ENCODE results near the gene MEDAG. TPM values are rescaled to one million over a fixed set of nuclear protein-coding genes. Genes with fewer than 3 reads are reported as not detected.

Gene MEDAG
- total and polyA plus RNA-seq, 2 experiments from 2014 or later, result 1.7 to 2.0 TPM

GRCh38 chr13:30959678-30960077 lies 53.6 kb downstream of the MEDAG start:
- H3K27ac Mint-ChIP-seq, result no peak overlapping the region
- Histone ChIP-seq H3K27me3 (ENCODE audit: insufficient read depth) (no peaks in the 10 kb centered on the region), H3K4me3 (no peak overlapping the region), H3K9me2 (ENCODE audit: insufficient read depth) (peaks cover 12% of the 10 kb centered on the region), H3K27ac (ENCODE audit: low read depth) (no peak overlapping the region), H3K4me1 (ENCODE audit: insufficient read depth) (no peaks in the 10 kb centered on the region), H3K4me2 (no peak overlapping the region), H3F3A (replicated peaks; ENCODE audit: low read depth) (no peaks in the 10 kb centered on the region), H2AFZ (no peak overlapping the region), H3K36me3 (ENCODE audit: insufficient read depth) (no peaks in the 10 kb centered on the region), H4K20me1 (replicated peaks; ENCODE audit: insufficient read depth) (no peaks in the 10 kb centered on the region), H3K79me2 (replicated peaks; ENCODE audit: insufficient read depth) (no peaks in the 10 kb centered on the region)
- peaks cover 20% of the 10 kb centered on the region for H3K9me3 Mint-ChIP-seq
- H3K4me3 Mint-ChIP-seq, result no peak overlapping the region
- peaks cover 5% of the 10 kb centered on the region; the same call in 2 of the 3 replicates for H3K36me3 Mint-ChIP-seq (ENCODE audit: low read depth)
- ATAC-seq, result no peak
- TF ChIP-seq CTCF (conservative IDR thresholded peaks at IDR 0.05; ENCODE audit: low read depth in 2 of 2) (no peak), NANOG (IDR thresholded peaks at IDR 0.05; ENCODE audit: borderline replicate concordance) (no peak), REST (IDR thresholded peaks at IDR 0.05; ENCODE audit: unreplicated experiment) (no peak), CREB1 (CRISPR knock-in tag; IDR thresholded peaks at IDR 0.05; ENCODE audit: low read depth) (no peak), EZH2phosphoT487 (IDR thresholded peaks at IDR 0.05; ENCODE audit: unreplicated experiment) (no peak), EZH2 (IDR thresholded peaks at IDR 0.05; ENCODE audit: low read depth, unreplicated experiment) (no peak), ZNF331 (CRISPR knock-in tag; IDR thresholded peaks at IDR 0.05; ENCODE audit: low read depth) (no peak), JUNB (IDR thresholded peaks at IDR 0.05; ENCODE audit: unreplicated experiment) (no peak), STAT1 (IDR thresholded peaks at IDR 0.05; ENCODE audit: unreplicated experiment) (no peak), POLR2AphosphoS5 (IDR thresholded peaks at IDR 0.05; ENCODE audit: low read depth) (no peak), ZNF114 (CRISPR knock-in tag; IDR thresholded peaks at IDR 0.05) (no peak)
- TF ChIP-seq, protein P1, sequence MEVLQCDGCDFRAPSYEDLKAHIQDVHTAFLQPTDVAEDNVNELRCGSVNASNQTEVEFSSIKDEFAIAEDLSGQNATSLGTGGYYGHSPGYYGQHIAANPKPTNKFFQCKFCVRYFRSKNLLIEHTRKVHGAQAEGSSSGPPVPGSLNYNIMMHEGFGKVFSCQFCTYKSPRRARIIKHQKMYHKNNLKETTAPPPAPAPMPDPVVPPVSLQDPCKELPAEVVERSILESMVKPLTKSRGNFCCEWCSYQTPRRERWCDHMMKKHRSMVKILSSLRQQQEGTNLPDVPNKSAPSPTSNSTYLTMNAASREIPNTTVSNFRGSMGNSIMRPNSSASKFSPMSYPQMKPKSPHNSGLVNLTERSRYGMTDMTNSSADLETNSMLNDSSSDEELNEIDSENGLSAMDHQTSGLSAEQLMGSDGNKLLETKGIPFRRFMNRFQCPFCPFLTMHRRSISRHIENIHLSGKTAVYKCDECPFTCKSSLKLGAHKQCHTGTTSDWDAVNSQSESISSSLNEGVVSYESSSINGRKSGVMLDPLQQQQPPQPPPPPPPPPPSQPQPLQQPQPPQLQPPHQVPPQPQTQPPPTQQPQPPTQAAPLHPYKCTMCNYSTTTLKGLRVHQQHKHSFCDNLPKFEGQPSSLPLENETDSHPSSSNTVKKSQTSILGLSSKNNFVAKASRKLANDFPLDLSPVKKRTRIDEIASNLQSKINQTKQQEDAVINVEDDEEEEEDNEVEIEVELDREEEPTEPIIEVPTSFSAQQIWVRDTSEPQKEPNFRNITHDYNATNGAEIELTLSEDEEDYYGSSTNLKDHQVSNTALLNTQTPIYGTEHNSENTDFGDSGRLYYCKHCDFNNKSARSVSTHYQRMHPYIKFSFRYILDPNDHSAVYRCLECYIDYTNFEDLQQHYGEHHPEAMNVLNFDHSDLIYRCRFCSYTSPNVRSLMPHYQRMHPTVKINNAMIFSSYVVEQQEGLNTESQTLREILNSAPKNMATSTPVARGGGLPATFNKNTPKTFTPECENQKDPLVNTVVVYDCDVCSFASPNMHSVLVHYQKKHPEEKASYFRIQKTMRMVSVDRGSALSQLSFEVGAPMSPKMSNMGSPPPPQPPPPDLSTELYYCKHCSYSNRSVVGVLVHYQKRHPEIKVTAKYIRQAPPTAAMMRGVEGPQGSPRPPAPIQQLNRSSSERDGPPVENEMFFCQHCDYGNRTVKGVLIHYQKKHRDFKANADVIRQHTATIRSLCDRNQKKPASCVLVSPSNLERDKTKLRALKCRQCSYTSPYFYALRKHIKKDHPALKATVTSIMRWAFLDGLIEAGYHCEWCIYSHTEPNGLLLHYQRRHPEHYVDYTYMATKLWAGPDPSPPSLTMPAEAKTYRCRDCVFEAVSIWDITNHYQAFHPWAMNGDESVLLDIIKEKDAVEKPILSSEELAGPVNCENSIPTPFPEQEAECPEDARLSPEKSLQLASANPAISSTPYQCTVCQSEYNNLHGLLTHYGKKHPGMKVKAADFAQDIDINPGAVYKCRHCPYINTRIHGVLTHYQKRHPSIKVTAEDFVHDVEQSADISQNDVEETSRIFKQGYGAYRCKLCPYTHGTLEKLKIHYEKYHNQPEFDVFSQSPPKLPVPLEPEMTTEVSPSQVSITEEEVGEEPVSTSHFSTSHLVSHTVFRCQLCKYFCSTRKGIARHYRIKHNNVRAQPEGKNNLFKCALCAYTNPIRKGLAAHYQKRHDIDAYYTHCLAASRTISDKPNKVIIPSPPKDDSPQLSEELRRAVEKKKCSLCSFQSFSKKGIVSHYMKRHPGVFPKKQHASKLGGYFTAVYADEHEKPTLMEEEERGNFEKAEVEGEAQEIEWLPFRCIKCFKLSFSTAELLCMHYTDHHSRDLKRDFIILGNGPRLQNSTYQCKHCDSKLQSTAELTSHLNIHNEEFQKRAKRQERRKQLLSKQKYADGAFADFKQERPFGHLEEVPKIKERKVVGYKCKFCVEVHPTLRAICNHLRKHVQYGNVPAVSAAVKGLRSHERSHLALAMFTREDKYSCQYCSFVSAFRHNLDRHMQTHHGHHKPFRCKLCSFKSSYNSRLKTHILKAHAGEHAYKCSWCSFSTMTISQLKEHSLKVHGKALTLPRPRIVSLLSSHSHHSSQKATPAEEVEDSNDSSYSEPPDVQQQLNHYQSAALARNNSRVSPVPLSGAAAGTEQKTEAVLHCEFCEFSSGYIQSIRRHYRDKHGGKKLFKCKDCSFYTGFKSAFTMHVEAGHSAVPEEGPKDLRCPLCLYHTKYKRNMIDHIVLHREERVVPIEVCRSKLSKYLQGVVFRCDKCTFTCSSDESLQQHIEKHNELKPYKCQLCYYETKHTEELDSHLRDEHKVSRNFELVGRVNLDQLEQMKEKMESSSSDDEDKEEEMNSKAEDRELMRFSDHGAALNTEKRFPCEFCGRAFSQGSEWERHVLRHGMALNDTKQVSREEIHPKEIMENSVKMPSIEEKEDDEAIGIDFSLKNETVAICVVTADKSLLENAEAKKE (CRISPR knock-in tag; IDR thresholded peaks at IDR 0.05), result no peak
- TF ChIP-seq, protein P2, sequence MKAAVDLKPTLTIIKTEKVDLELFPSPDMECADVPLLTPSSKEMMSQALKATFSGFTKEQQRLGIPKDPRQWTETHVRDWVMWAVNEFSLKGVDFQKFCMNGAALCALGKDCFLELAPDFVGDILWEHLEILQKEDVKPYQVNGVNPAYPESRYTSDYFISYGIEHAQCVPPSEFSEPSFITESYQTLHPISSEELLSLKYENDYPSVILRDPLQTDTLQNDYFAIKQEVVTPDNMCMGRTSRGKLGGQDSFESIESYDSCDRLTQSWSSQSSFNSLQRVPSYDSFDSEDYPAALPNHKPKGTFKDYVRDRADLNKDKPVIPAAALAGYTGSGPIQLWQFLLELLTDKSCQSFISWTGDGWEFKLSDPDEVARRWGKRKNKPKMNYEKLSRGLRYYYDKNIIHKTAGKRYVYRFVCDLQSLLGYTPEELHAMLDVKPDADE (IDR thresholded peaks at IDR 0.05), result no peak
- H3K4me1 Mint-ChIP-seq, result no peaks in the 10 kb centered on the region; the same call in 2 of the 3 replicates
- DNase-seq (ENCODE audit: low spot score), result no peak
- H3K27me3 Mint-ChIP-seq (ENCODE audit: insufficient read depth, low read depth, poor library complexity), result peaks cover 2% of the 10 kb centered on the region
